HL-60/S4 treated with retinoic acid at 250 ng/mL for 4 days and 3 days (cell line): ENCODE results near the gene IARS2.
"Not testable (repeated sequence)": the region's sequence is repeated elsewhere in the genome, so short reads cannot be mapped to it uniquely, and the experiment has no call there.

ENCODE experiments used
- in situ Hi-C: fragments of 300-500 bp; cut with MboI; formaldehyde crosslinking; loops from 2 replicates; pipeline ENCODE4 v1.7.0; 2022; ENCODE audit warnings: low sequenced_read_pairs

Gene IARS2

GRCh38 chr1:220112600-220112999 is 18.7 kb downstream of the IARS2 start:
- in situ Hi-C loops = not testable (repeated sequence)

- in situ Hi-C loops = no loop called here
Observed at GRCh38 chr1:220113136-220113695, 19.3 kb downstream of the IARS2 start.

- in situ Hi-C loops = no loop called here
Observed at GRCh38 chr1:220119043-220119512, 25.1 kb downstream of the IARS2 start.

DNA sequence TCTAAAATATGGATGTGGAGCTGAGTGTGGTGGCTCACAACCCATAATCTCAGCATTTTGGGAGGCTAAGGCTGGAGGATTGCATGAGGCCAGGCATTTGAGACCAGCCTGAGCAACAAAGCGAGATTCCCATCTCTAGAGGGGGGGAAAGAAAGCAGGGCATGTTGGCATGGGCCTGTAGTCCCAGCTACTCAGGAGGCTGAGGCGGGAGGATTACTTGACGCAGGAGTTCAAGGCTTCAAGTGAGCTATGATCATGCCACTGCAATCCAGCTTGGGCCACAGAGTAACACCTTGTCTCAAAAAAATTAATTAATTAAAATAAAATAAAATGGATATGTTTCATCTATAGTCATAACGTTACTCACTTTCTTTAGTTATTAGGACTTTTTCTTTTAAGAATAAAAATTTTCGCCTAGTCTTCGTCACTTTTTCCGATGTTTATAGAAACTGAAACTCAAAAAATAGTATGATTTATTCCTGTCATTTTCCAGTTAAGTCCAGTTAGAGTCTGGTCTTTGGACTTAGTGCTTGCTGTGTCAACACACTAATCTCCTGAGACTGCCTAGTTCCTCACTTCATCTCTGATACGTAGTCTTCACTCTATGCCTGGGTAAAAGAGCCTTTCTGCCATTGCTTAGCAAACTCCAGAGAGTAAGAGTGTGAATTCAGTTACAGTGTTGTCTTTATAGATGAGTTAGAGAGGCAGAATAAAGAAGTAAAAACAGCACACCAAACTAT is 28.0 kb downstream of the IARS2 start:
- in situ Hi-C loops = no loop called here

DNA sequence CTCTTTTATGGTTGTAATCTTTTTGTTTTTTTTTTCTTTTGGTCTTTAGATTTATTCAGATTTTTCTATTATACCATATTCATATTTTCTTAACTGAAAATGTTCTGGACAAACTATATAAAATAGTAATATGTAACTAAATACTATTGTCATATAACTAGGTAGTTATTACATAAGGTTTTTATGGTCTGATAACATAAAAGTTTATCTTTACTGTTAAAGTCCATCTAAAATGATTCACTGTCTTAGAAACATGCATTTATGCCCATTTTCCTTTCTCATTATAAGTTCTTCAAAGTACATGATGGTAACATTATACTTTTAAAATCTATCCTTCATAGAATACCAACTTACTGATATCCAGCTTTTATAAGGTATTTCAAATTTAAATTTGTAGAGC is 29.1 kb downstream of the IARS2 start:
- in situ Hi-C loops = no loop called here

GRCh38 chr1:220123889-220124288 is 30.0 kb downstream of the IARS2 start:
- in situ Hi-C loops = no loop called here

DNA sequence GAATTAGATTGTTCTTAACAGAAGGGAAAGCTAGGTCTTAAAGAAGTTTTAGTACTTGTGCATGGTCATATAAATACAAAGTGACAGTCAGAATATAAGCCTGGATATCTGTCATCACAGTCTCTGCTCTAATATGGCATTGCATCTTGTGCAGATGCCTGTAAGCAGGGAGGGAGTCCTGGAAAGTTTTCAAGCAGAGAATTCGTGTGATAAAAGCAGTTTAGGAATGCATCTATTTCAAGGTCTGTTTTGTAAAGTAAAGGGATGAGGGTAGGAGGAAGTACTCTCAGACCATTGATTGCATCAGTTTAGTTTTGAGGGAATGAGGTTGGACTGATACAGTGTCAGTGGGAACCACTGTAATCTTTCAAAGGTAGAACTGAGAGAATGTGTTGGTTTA is 30.6 kb downstream of the IARS2 start:
- in situ Hi-C loops = no loop called here

DNA sequence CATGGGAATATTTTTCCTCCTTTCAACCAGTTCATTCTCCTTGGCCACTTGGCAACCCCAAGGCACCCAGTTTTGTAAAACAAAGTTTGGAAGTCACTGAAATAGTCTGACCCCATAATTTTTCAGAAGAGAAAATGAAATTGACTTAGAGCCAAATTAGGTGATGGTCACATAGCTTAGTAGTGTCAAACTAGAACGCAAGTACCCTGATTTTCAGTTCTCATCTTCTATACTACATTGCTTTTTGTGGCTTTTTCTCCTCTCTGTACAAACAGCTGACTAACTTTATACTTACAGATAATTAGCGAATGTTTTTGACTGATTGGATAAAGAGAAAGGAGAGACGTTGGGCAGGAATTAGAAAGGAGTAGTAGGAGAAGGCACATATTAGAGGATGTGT is 33.1 kb downstream of the IARS2 start:
- in situ Hi-C loops = no loop called here

DNA sequence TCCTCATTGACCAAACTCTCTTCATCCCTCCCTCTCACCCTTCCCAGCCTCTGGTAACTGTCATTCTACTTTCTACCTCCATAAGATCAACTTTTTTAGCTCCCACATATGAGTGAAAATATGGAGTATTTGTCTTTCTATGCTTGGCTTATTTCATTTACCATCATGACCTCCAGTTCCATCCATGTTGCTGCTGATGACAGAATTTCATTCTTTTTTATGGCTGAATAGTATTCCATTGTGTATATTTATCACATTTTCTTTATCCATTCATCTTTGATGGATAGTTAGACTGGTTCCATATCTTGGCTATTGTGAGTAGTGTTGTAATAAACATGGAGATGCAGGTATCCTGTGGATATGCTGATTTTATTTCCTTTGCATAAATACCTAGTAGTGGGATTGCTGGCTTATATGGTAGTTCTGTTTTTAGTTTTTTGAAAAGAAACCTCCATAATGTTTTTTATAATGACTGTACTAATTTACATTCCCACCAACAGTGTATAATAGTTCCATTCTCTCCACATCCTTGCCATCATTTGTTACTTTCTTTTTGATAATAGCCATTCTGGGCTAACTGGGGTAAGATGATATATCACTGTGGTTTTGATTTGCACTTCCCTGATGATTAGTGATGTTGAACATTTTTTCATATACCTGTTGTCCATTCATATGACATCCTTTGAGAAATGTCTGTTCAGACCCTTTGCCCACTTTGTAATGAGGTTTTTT is 35.7 kb downstream of the IARS2 start:
- in situ Hi-C loops = no loop called here

GRCh38 chr1:220135755-220136154 is 41.8 kb downstream of the IARS2 start:
- in situ Hi-C loops = no loop called here

- in situ Hi-C loops = no loop called here
Observed at GRCh38 chr1:220137019-220137786, 43.3 kb downstream of the IARS2 start.

DNA sequence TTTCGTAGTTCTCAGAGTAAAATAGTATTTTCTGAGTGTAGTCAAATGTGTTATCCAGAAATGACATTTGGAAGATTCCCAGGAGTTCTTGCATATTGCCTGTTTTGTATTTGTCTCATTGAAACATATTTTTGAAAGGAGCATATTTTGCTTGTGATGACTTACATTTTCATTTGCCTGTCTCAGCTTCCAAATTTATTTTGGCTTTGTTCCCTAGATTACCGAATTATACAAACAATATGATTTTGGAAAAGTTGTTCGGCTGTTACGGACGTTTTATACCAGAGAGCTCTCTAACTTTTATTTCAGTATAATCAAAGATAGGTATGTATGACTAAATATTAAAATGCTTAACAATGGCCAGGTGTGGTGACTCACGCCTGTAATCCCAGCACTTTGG is 46.0 kb downstream of the IARS2 start:
- in situ Hi-C loops = no loop called here

- in situ Hi-C loops = no loop called here
Observed at GRCh38 chr1:220144051-220144450, 50.1 kb downstream of the IARS2 start.

DNA sequence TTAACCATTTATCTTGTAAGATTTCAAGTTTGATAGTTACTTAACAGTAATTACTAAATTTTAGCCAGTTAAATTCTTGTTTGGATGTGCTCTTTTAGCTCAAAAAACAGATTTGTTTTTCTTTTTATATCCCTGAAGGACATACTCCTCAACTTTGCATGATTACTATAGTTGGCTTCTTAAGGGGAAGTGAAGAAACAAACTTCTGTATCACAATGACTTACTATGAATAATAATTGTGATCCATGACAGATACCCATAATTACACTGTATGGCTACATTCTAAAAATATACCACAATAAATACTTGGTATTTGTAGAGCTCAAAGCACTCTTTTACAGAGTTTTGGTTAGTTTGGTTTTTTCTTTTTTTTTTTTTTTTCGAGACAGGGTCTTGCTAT is 55.8 kb downstream of the IARS2 start:
- in situ Hi-C loops = no loop called here

- in situ Hi-C loops = no loop called here
Observed at GRCh38 chr1:220151454-220151853, 57.5 kb downstream of the IARS2 start.

- in situ Hi-C loops = no loop called here
Observed at GRCh38 chr1:220153147-220153546, 59.2 kb downstream of the IARS2 start.

DNA sequence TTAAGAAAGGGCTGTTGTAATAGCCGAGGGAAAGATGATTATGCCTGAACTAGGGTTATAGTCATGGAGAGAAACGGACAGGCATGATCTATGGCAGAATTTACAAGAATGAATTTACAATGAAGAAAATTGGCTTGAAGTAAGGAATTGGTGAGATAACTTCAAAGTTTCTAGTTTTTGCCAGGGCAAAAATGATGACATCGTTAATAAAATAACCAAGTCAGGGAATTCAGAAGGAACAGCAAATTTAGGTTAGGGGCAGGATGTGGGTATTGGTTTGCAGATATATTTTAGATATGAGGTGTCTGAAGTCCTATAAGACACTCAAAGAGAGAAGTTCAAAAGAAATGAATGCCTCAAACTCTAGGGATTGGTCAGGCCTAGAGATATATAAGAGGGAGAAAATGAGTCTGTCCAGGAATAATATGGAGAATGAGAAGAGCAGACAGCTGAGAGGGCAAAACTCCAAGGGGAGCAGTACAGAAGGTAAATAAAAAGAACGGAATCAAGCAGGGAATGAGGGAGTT is 62.8 kb downstream of the IARS2 start:
- in situ Hi-C loops = no loop called here

GRCh38 chr1:220157738-220158137 is 63.8 kb downstream of the IARS2 start:
- in situ Hi-C loops = no loop called here

- in situ Hi-C loops = not testable (repeated sequence)
Observed at GRCh38 chr1:220158530-220158929, 64.6 kb downstream of the IARS2 start.

- in situ Hi-C loops = no loop called here
Observed at GRCh38 chr1:220159041-220159440, 65.1 kb downstream of the IARS2 start.

DNA sequence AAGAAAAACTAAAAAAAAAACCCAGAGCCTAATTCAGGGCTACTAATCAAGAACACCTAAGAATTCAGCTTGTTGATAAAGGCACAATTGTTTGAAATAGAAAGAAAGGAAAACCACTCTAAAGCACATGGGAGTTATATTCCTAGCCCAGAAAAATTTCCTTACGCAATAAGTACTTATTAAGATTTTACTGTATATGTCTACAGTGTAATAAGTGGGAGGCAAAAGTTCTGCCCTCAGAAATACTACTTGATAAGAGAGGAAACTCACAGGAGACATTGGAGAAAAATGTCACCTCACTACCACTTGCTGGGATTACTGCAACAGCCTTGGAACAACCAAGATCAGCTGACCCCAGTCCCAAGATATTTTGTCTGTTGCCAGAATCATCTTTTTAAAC is 66.1 kb downstream of the IARS2 start:
- in situ Hi-C loops = no loop called here
